Measurements from ENCODE around the gene SMCO1. TPM values are rescaled to one million over a fixed set of nuclear protein-coding genes. Genes with fewer than 3 reads are reported as not detected.

Gene SMCO1
- total and polyA plus RNA-seq, 8 donors = not detected

DNA sequence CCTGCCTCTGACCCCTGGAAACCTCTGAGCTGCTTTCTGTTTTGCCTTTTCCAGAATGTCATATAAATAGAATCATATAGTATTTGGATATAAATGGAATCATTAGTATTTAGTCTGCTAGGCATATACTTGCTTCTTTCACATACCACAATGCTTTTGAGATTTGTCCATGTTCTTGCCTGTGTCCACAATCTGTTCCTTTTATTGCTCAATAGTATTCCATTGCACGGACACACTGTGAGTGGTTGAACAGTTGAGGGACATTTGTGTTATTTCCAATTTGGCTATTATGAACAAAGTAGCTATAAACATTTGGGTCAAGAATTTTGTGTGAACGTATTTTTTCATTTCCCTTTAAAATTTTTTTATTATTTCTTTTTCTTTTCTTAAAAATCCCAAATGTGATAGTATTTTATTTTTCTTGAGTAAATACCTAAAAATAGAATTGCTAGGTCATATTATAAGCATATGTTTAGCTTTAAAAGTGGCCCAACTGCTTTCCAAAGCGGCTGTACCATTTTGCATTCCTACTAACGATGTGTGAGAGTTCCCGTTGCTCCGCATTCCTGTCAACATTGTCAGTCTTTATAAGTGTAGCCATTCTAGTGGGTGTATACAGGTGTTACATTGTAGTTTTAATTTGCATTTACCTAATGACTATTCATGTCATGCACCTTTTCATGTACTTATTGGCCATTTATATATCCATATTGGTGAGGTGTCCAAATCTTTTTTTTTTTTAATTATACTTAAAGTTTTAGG is 26.7 kb upstream of the SMCO1 start:
- no peaks in the 10 kb centered on the region for H3K36me3 ChIP-seq
- H3K27ac ChIP-seq = no peak overlapping the region
- no peak for DNase-seq
- intact Hi-C loops (cut with DNase I; ENCODE audit: low total_unique reads) = no loop called here
- H3K4me1 ChIP-seq = peaks cover 0 to 4% (median 0%) of the 10 kb centered on the region in 4 donors
- TF ChIP-seq POLR2AphosphoS5 (IDR thresholded peaks at IDR 0.05) = no peak
- no peak for TF ChIP-seq POLR2A (IDR thresholded peaks at IDR 0.05)
- WGBS, 5 donors = 88 to 94% (median 90%) methylated on average over 6 of the region's 6 CpGs
- no peak overlapping the region for H3K4me3 ChIP-seq
- no peaks in the 10 kb centered on the region for H3K9me3 ChIP-seq
- no peaks in the 10 kb centered on the region for H3K27me3 ChIP-seq

DNA sequence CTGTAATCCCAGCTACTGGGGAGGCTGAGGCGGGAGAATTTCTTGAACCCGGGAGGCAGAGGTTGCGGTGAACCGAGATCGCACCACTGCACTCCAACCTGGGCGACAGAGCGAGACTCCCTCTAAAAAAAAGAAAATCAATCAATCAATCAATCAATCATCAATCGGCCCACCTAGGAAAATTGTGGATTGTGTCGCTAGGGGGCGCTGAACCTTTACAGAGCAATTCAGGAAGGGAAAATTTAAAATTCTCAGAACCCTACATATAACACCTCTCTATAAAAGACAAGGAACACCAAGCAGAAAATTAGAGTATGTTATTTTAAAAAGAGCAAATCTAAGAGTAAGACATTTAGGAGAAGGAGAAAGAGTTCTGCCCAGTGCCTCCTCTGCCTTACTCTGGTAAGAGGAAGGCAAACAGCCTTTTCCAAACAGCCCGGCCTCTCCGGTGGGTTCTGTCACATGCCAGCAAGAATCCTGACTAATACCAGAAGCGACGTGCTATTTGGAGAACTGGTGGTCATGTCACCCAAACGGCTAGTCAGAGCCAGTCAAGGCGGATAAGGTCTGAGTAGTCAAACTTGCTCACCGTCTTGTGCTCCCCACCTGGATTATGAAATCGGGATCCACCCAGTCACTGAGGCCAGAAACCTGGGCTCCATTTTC is 22.3 kb upstream of the SMCO1 start:
- no peak overlapping the region for H3K27ac ChIP-seq
- peak; percentile 44 to 52 for DNase-seq
- WGBS, 5 donors = 35 to 43% (median 42%) methylated on average over 18 of the region's 18 CpGs
- peaks cover 0 to 4% (median 0%) of the 10 kb centered on the region in 4 donors for H3K4me1 ChIP-seq
- H3K4me3 ChIP-seq = no peak overlapping the region
- H3K9me3 ChIP-seq = no peaks in the 10 kb centered on the region
- H3K27me3 ChIP-seq = peaks cover 0 to 10% (median 0%) of the 10 kb centered on the region in 3 donors
- TF ChIP-seq POLR2AphosphoS5 (IDR thresholded peaks at IDR 0.05) (no peak), EP300 (IDR thresholded peaks at IDR 0.05) (no peak), POLR2A (IDR thresholded peaks at IDR 0.05) (no peak)
- TF ChIP-seq, protein P1, sequence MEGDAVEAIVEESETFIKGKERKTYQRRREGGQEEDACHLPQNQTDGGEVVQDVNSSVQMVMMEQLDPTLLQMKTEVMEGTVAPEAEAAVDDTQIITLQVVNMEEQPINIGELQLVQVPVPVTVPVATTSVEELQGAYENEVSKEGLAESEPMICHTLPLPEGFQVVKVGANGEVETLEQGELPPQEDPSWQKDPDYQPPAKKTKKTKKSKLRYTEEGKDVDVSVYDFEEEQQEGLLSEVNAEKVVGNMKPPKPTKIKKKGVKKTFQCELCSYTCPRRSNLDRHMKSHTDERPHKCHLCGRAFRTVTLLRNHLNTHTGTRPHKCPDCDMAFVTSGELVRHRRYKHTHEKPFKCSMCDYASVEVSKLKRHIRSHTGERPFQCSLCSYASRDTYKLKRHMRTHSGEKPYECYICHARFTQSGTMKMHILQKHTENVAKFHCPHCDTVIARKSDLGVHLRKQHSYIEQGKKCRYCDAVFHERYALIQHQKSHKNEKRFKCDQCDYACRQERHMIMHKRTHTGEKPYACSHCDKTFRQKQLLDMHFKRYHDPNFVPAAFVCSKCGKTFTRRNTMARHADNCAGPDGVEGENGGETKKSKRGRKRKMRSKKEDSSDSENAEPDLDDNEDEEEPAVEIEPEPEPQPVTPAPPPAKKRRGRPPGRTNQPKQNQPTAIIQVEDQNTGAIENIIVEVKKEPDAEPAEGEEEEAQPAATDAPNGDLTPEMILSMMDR (IDR thresholded peaks at IDR 0.05) = peak in 5 of 7 experiments; percentile 31 to 64 (median 50)
- no peaks in the 10 kb centered on the region for H3K36me3 ChIP-seq
- intact Hi-C loops (cut with DNase I; ENCODE audit: low total_unique reads) = no loop called here

DNA sequence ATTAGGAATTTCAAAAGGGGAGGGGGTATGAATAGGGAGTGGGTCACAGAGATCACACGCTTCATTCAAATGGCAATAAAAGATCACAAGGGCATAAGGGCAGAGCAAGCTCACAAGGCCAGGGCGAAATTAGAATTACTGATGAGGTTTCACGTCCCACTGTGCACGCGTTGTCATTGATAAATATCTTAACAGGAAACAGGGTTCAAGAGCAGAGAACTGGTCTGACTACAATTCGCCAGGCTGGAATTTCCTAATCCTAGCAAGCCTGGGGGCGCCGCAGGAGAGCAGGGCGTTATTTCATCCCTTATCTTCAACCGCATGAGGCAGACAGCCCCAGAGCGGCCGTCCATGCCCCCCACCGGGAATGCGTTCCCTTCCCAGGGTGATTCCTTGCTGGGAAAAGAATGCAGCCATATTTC is 18.1 kb upstream of the SMCO1 start:
- Histone ChIP-seq H3K4me1 (peaks cover 0 to 13% (median 4%) of the 10 kb centered on the region in 4 donors), H3K4me3 (no peak overlapping the region), H3K36me3 (no peaks in the 10 kb centered on the region), H3K27me3 (peaks cover 0 to 10% (median 6%) of the 10 kb centered on the region in 3 donors), H3K9me3 (peaks cover 0 to 8% (median 2%) of the 10 kb centered on the region in 4 donors), H3K27ac (no peak overlapping the region)
- TF ChIP-seq EP300 (IDR thresholded peaks at IDR 0.05) = no peak
- TF ChIP-seq POLR2AphosphoS5 (IDR thresholded peaks at IDR 0.05) = no peak
- TF ChIP-seq, protein P1 (IDR thresholded peaks at IDR 0.05) = no peak
- no peak for TF ChIP-seq POLR2A (IDR thresholded peaks at IDR 0.05)
- WGBS, 5 donors = 32 to 50% (median 41%) methylated on average over 14 of the region's 14 CpGs
- no peak for DNase-seq
- intact Hi-C loops (cut with DNase I; ENCODE audit: low total_unique reads) = no loop called here

DNA sequence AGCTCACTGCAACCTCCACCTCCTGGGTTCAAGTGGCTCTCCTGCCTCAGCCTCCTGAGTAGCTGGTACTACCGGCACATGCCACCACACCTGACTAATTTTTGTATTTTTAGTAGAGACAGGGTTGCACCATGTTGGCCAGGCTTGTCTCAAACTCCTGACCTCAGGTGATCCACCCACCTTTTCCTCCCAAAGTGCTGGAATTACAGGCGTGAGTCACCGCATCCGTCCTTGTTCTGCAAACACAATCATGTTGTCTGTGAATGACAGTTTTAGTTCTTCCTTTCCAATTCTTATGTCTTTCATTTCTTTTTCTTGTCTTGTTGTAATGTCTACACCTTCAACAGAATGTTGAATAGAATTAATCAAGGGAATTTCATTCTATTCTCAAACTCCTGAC is 16.3 kb upstream of the SMCO1 start:
- Histone ChIP-seq H3K4me3 (no peak overlapping the region), H3K36me3 (no peaks in the 10 kb centered on the region), H3K9me3 (peaks cover 0 to 8% (median 2%) of the 10 kb centered on the region in 4 donors), H3K27me3 (peaks cover 0 to 10% (median 6%) of the 10 kb centered on the region in 3 donors), H3K27ac (no peak overlapping the region), H3K4me1 (peaks cover 0 to 9% (median 4%) of the 10 kb centered on the region in 4 donors)
- DNase-seq = no peak
- no peak for TF ChIP-seq EP300 (IDR thresholded peaks at IDR 0.05)
- TF ChIP-seq, protein P1 (IDR thresholded peaks at IDR 0.05) = no peak
- no peak for TF ChIP-seq POLR2A (IDR thresholded peaks at IDR 0.05)
- no peak for TF ChIP-seq POLR2AphosphoS5 (IDR thresholded peaks at IDR 0.05)
- 72 to 93% (median 88%) methylated on average over 4 of the region's 4 CpGs for WGBS, 5 donors
- intact Hi-C loops (cut with DNase I; ENCODE audit: low total_unique reads) = no loop called here

All from stomach (tissue), 9 donors.